Upper lobe of left lung (tissue), 6 donors: ENCODE results near the gene TAPBPL. TPM values are rescaled to one million over a fixed set of nuclear protein-coding genes. Genes with fewer than 3 reads are reported as not detected.
A peak's percentile ranks its signal among the peaks of the same experiment; 100 is the strongest.
"Not testable (repeated sequence)": the region's sequence is repeated elsewhere in the genome, so short reads cannot be mapped to it uniquely, and the experiment has no call there.

Source experiments
- ATAC-seq, 2 donors: fragments of 200-7000 bp; cut with Tn5 transposase; one replicate each; pipeline ENCODE4 v1.9.1; 2022; ENCODE audit warnings: mild to moderate bottlenecking in 2 of 2, moderate library complexity in 2 of 2; ENCODE audit not compliant: low FRiP score in 2 of 2
- DNase-seq, 2 donors: peaks; one replicate each; pipeline ENCODE4 v3.0.0-alpha.2; 2019 to 2020
- H3K27ac ChIP-seq, 4 donors: fragments of 200-600 bp; sonication (generic); one replicate each; pipeline ENCODE4 v1.5.1; 2016 to 2019
- H3K27me3 ChIP-seq, 4 donors: fragments of 200-600 bp; sonication (generic); one replicate each; pipeline ENCODE4 v1.5.1; 2017 to 2019
- H3K36me3 ChIP-seq, 4 donors: fragments of 200-600 bp; sonication (generic); one replicate each; pipeline ENCODE4 v1.5.1; 2016 to 2019
- H3K4me1 ChIP-seq, 4 donors: fragments of 200-600 bp; sonication (generic); one replicate each; pipeline ENCODE4 v1.5.1; 2018 to 2019
- H3K4me3 ChIP-seq, 4 donors: fragments of 200-600 bp; sonication (generic); one replicate each; pipeline ENCODE4 v1.5.1; 2017 to 2019; ENCODE audit warnings: mild to moderate bottlenecking in 2 of 4, moderate library complexity in 1 of 4
- H3K9me3 ChIP-seq, 4 donors: fragments of 200-600 bp; sonication (generic); one replicate each; pipeline ENCODE4 v1.5.1; 2018 to 2019
- CTCF ChIP-seq, 6 experiments: fragments of 450-650 bp in 4 of 6; fragments of 200-600 bp in 2 of 6; sonication (generic) in 2 of 6; IDR thresholded peaks; one replicate each; pipeline ENCODE4 v1.5.1; 2016 to 2019; ENCODE audit warnings: antibody characterized with exemption in 6 of 6
- EP300 ChIP-seq, 4 donors: sonication (generic); formaldehyde crosslinking; IDR thresholded peaks; one replicate each; pipeline ENCODE4 v1.5.1; 2017; ENCODE audit warnings: antibody characterized with exemption in 4 of 4, control low read depth in 2 of 4
- POLR2A ChIP-seq, 4 donors: fragments of 450-650 bp; IDR thresholded peaks; one replicate each; pipeline ENCODE4 v1.5.1; 2016 to 2017; ENCODE audit warnings: antibody characterized with exemption in 4 of 4, mild to moderate bottlenecking in 2 of 4
- POLR2AphosphoS5 ChIP-seq, 2 donors: sonication (generic); formaldehyde crosslinking; IDR thresholded peaks; one replicate each; pipeline ENCODE4 v1.5.1; 2017; ENCODE audit warnings: antibody characterized with exemption in 2 of 2
- WGBS, 2 donors: methylation state at CpG; one replicate each; pipeline ENCODE4 v1.1.5; 2017 to 2018; 5-methylcytosine and 5-hydroxymethylcytosine counted together
- total RNA-seq, 6 donors: library from RNA; depleted of rRNA in 4 of 6; stranded (reverse); fragments of >200 nt in 4 of 6; gene quantifications; one replicate each; pipeline versions ENCODE4 v1.1.0 to v1.2.1, GENCODE V29; 2016 to 2021
- donor health status: DM: no; HTN: no; CAD: no; lungs with moderate emphysema.
- donor health status: DM: no; HTN: yes; CAD: no; lungs with severe emphysema.

TAPBPL gene
- total RNA-seq, 6 donors from 2014 or later, result 32.6 to 71.5 (median 46.9) TPM

- DNase-seq, result no peak
- TF ChIP-seq EP300 (IDR thresholded peaks at IDR 0.05) (no peak), CTCF (IDR thresholded peaks at IDR 0.05) (no peak), POLR2A (IDR thresholded peaks at IDR 0.05) (no peak), POLR2AphosphoS5 (IDR thresholded peaks at IDR 0.05) (no peak)
- H3K27ac ChIP-seq, result no peak overlapping the region
- no peaks in the 10 kb centered on the region for H3K36me3 ChIP-seq
- no peak for ATAC-seq
- peaks cover 13 to 32% (median 20%) of the 10 kb centered on the region in 4 donors for H3K4me1 ChIP-seq
- 88 to 93% methylated on average over 11 of the region's 11 CpGs for WGBS, 2 donors
- H3K4me3 ChIP-seq, result no peak overlapping the region
- no peaks in the 10 kb centered on the region for H3K9me3 ChIP-seq
- no peaks in the 10 kb centered on the region for H3K27me3 ChIP-seq
These were observed 20.6 kb downstream of the TAPBPL start for GRCh38 chr12:6472491-6472890.

- H3K27ac ChIP-seq, H3K27me3 ChIP-seq, H3K9me3 ChIP-seq, H3K4me1 ChIP-seq, H3K4me3 ChIP-seq, ATAC-seq, H3K36me3 ChIP-seq: not testable (repeated sequence)
- peak in 1 of 2 donors; percentile 77 for DNase-seq
- 91 to 94% methylated on average over 20 to 39 of the region's 48 CpGs for WGBS, 2 donors
These were observed 23.6 kb downstream of the TAPBPL start for GRCh38 chr12:6475233-6475975.

GRCh38 chr12:6476489-6476888, 24.6 kb downstream of the TAPBPL start:
- Histone ChIP-seq H3K27me3 (no peaks in the 10 kb centered on the region), H3K9me3 (no peaks in the 10 kb centered on the region), H3K27ac (no peak overlapping the region), H3K4me3 (no peak overlapping the region), H3K36me3 (no peaks in the 10 kb centered on the region), H3K4me1 (peaks cover 0 to 1% (median under 1%) of the 10 kb centered on the region in 4 donors)
- no peak for TF ChIP-seq POLR2A (IDR thresholded peaks at IDR 0.05)
- TF ChIP-seq EP300 (IDR thresholded peaks at IDR 0.05), result no peak
- TF ChIP-seq CTCF (IDR thresholded peaks at IDR 0.05), result no peak
- TF ChIP-seq POLR2AphosphoS5 (IDR thresholded peaks at IDR 0.05), result no peak
- DNase-seq (no peak), ATAC-seq (no peak)
- WGBS, 2 donors, result 42 to 60% methylated on average over 3 of the region's 3 CpGs

- 92 to 96% methylated on average over 19 to 32 of the region's 37 CpGs for WGBS, 2 donors
- H3K27me3 ChIP-seq, H3K9me3 ChIP-seq, H3K4me3 ChIP-seq, H3K27ac ChIP-seq, H3K4me1 ChIP-seq, H3K36me3 ChIP-seq: not testable (repeated sequence)
- DNase-seq (peak in 1 of 2 donors; percentile 74), ATAC-seq (peak in 1 of 2 donors; percentile 23)
These were observed 25.9 kb downstream of the TAPBPL start for GRCh38 chr12:6477601-6478377.

- H3K27me3 ChIP-seq, result no peaks in the 10 kb centered on the region
- peak; percentile 6 to 55 for ATAC-seq
- 88 to 93% methylated on average over 6 to 12 of the region's 20 CpGs for WGBS, 2 donors
- DNase-seq, result peak in 1 of 2 donors; percentile 68
- H3K27ac ChIP-seq, result no peak overlapping the region
- no peaks in the 10 kb centered on the region for H3K9me3 ChIP-seq
- TF ChIP-seq EP300 (IDR thresholded peaks at IDR 0.05) (no peak), POLR2AphosphoS5 (IDR thresholded peaks at IDR 0.05) (no peak), CTCF (IDR thresholded peaks at IDR 0.05) (no peak), POLR2A (IDR thresholded peaks at IDR 0.05) (no peak)
- no peaks in the 10 kb centered on the region for H3K4me1 ChIP-seq
- H3K36me3 ChIP-seq, result no peaks in the 10 kb centered on the region
- H3K4me3 ChIP-seq, result no peak overlapping the region
These were observed 26.6 kb downstream of the TAPBPL start for GRCh38 chr12:6478416-6478815.
